K562 (cell line): ENCODE results near the gene HCFC1R1. TPM values are rescaled to one million over a fixed set of nuclear protein-coding genes. Genes with fewer than 3 reads are reported as not detected.

Source experiments
- BRD4 ChIP-seq: fragments of 200-600 bp; sonication (generic); IDR thresholded peaks from 2 replicates; pipeline ENCODE4 v1.6.1; 2017; ENCODE audit warnings: inconsistent platforms
- CBFA2T2 ChIP-seq: fragments of 450-650 bp; conservative IDR thresholded peaks from 2 replicates; pipeline ENCODE4 v1.6.1; 2017; ENCODE audit warnings: mild to moderate bottlenecking
- HNRNPK ChIP-seq: fragments of 200-400 bp; formaldehyde crosslinking; IDR thresholded peaks from one replicate; pipeline ENCODE4 v1.6.1; 2018; ENCODE audit warnings: mild to moderate bottlenecking, low read depth, low read length; ENCODE audit not compliant: poor library complexity, severe bottlenecking
- L3MBTL2 ChIP-seq: fragments of 450-650 bp; IDR thresholded peaks from 2 replicates; pipeline ENCODE4 v1.6.1; 2016; ENCODE audit warnings: mild to moderate bottlenecking, moderate library complexity
- LCOR ChIP-seq: sonication (generic); formaldehyde crosslinking; IDR thresholded peaks from 2 replicates; pipeline ENCODE4 v1.8.0; 2022; ENCODE audit warnings: mild to moderate bottlenecking, missing genetic modification reagents
- NR4A1 ChIP-seq, 2 experiments: fragments of 250-450 bp in 1 of 2; fragments of 450-650 bp in 1 of 2; sonication (Bioruptor Pico) in 1 of 2; IDR thresholded peaks; 2 replicates each; pipeline versions ENCODE4 v1.4.0 to v1.6.1; 2016 to 2020; ENCODE audit warnings: mild to moderate bottlenecking in 2 of 2, missing compliant biosample characterization in 1 of 2, missing genetic modification characterization in 1 of 2, moderate library complexity in 1 of 2
- POLR3A ChIP-seq: IDR thresholded peaks from 2 replicates; pipeline ENCODE4 v1.6.1; 2011; ENCODE audit warnings: borderline replicate concordance, mild to moderate bottlenecking, moderate library complexity; ENCODE audit not compliant: insufficient read length, insufficient read depth; ENCODE audit errors: extremely low read depth
- PRMT5 ChIP-seq: sonication (generic); formaldehyde crosslinking; IDR thresholded peaks from 2 replicates; pipeline ENCODE4 v1.5.0; 2020; ENCODE audit warnings: missing genetic modification reagents
- RFX1 ChIP-seq: fragments of 450-650 bp; IDR thresholded peaks from 2 replicates; pipeline ENCODE4 v1.6.1; 2016; ENCODE audit warnings: mild to moderate bottlenecking, moderate library complexity
- SRSF3 ChIP-seq: fragments of 200-400 bp; formaldehyde crosslinking; IDR thresholded peaks from 2 replicates; pipeline ENCODE4 v1.6.1; 2016; ENCODE audit warnings: mild to moderate bottlenecking, low read length, moderate library complexity; ENCODE audit not compliant: insufficient read depth
- TEAD4 ChIP-seq, 2 experiments: sonication (generic) in 1 of 2; formaldehyde crosslinking in 1 of 2; IDR thresholded peaks; 2 replicates each; pipeline versions ENCODE4 v1.6.1 to v1.8.0; 2012 to 2022; ENCODE audit warnings: borderline replicate concordance in 1 of 2, inconsistent platforms in 1 of 2, low read length in 1 of 2, mild to moderate bottlenecking in 1 of 2, missing genetic modification reagents in 1 of 2
- ZNF175 ChIP-seq: fragments of 200-800 bp; sonication (Bioruptor generic); IDR thresholded peaks from 2 replicates; pipeline ENCODE4 v1.6.1; 2016; ENCODE audit warnings: low read depth, mild to moderate bottlenecking, missing genetic modification characterization, missing compliant biosample characterization
- ZNF311 ChIP-seq: fragments of 250-450 bp; sonication (Bioruptor Pico); IDR thresholded peaks from 2 replicates; pipeline ENCODE4 v1.4.0; 2020; ENCODE audit warnings: mild to moderate bottlenecking, moderate library complexity
- polyA plus RNA-seq, 8 experiments: library from polyadenylated mRNA; depleted of rRNA in 4 of 8; stranded (reverse) in 5 of 8; unstranded in 3 of 8; fragments of >200 nt; fragmentation: Nextera tagmentation in 2 of 8; fragmentation: Illumina TruSeq in 1 of 8; extraction: Ambion mirVana in 2 of 8; extraction: Trizol in 1 of 8; gene quantifications; 2 replicates each; pipeline versions ENCODE4 v1.2.1 to v1.2.3, GENCODE V29; 2011 to 2014; ENCODE audit warnings: inconsistent platforms in 1 of 8, missing spikeins in 1 of 8
- total RNA-seq, 7 experiments: library from RNA; depleted of rRNA in 6 of 7; stranded (reverse); fragments of >200 nt in 6 of 7; fragmentation: Illumina TruSeq in 2 of 7; extraction: Trizol in 2 of 7; gene quantifications; 2 replicates each; pipeline versions ENCODE4 v1.2.1 to v1.2.3, GENCODE V29; 2011 to 2021; ENCODE audit warnings: low replicate concordance in 1 of 7
- TF ChIP-seq, protein P1 (sequence below): fragments of 200-800 bp; sonication (Bioruptor generic); IDR thresholded peaks from 2 replicates; pipeline ENCODE4 v1.6.1; 2017; ENCODE audit warnings: missing genetic modification characterization, missing compliant biosample characterization
- TF ChIP-seq, protein P2 (sequence below): sonication (generic); formaldehyde crosslinking; IDR thresholded peaks from 2 replicates; pipeline ENCODE4 v1.8.0; 2022; ENCODE audit warnings: mild to moderate bottlenecking, missing genetic modification reagents
- TF ChIP-seq, protein P3 (sequence below): fragments of 450-650 bp; IDR thresholded peaks from 2 replicates; pipeline ENCODE4 v1.6.1; 2016
- TF ChIP-seq, protein P4 (sequence below): fragments of 450-650 bp; conservative IDR thresholded peaks from 2 replicates; pipeline ENCODE4 v1.6.1; 2016; ENCODE audit warnings: missing genetic modification characterization, low read depth, mild to moderate bottlenecking, missing compliant biosample characterization, moderate library complexity

HCFC1R1 gene
- total and polyA plus RNA-seq, 9 of the 15 experiments (the other 6 are each of a cell fraction or from before 2014, with no cell fraction given), result 2.2 to 29.0 (median 11.2) TPM

GRCh38 chr16:3007059-3007956 is 16.4 kb downstream of the HCFC1R1 start (continued):
- TF ChIP-seq, protein P1, sequence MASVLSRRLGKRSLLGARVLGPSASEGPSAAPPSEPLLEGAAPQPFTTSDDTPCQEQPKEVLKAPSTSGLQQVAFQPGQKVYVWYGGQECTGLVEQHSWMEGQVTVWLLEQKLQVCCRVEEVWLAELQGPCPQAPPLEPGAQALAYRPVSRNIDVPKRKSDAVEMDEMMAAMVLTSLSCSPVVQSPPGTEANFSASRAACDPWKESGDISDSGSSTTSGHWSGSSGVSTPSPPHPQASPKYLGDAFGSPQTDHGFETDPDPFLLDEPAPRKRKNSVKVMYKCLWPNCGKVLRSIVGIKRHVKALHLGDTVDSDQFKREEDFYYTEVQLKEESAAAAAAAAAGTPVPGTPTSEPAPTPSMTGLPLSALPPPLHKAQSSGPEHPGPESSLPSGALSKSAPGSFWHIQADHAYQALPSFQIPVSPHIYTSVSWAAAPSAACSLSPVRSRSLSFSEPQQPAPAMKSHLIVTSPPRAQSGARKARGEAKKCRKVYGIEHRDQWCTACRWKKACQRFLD (CRISPR knock-in tag), result no peak
- no peak for TF ChIP-seq ZNF311 (CRISPR knock-in tag)
- TF ChIP-seq, protein P2, sequence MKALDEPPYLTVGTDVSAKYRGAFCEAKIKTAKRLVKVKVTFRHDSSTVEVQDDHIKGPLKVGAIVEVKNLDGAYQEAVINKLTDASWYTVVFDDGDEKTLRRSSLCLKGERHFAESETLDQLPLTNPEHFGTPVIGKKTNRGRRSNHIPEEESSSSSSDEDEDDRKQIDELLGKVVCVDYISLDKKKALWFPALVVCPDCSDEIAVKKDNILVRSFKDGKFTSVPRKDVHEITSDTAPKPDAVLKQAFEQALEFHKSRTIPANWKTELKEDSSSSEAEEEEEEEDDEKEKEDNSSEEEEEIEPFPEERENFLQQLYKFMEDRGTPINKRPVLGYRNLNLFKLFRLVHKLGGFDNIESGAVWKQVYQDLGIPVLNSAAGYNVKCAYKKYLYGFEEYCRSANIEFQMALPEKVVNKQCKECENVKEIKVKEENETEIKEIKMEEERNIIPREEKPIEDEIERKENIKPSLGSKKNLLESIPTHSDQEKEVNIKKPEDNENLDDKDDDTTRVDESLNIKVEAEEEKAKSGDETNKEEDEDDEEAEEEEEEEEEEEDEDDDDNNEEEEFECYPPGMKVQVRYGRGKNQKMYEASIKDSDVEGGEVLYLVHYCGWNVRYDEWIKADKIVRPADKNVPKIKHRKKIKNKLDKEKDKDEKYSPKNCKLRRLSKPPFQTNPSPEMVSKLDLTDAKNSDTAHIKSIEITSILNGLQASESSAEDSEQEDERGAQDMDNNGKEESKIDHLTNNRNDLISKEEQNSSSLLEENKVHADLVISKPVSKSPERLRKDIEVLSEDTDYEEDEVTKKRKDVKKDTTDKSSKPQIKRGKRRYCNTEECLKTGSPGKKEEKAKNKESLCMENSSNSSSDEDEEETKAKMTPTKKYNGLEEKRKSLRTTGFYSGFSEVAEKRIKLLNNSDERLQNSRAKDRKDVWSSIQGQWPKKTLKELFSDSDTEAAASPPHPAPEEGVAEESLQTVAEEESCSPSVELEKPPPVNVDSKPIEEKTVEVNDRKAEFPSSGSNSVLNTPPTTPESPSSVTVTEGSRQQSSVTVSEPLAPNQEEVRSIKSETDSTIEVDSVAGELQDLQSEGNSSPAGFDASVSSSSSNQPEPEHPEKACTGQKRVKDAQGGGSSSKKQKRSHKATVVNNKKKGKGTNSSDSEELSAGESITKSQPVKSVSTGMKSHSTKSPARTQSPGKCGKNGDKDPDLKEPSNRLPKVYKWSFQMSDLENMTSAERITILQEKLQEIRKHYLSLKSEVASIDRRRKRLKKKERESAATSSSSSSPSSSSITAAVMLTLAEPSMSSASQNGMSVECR (CRISPR knock-in tag), result peak; percentile 23; the same call in 1 of the 2 replicates
- TF ChIP-seq RFX1, result no peak
- no peak; the same call in 1 of the 2 replicates for TF ChIP-seq NR4A1 (CRISPR knock-in tag; IDR thresholded peaks at IDR 0.05)
- TF ChIP-seq NR4A1 (tag; IDR thresholded peaks at IDR 0.05), result no peak
- peak; percentile 25; the same call in 1 of the 2 replicates for TF ChIP-seq TEAD4 (IDR thresholded peaks at IDR 0.05; ENCODE audit: low read length)
- TF ChIP-seq TEAD4 (CRISPR knock-in tag; IDR thresholded peaks at IDR 0.05; ENCODE audit: borderline replicate concordance), result no peak
- TF ChIP-seq, protein P3, sequence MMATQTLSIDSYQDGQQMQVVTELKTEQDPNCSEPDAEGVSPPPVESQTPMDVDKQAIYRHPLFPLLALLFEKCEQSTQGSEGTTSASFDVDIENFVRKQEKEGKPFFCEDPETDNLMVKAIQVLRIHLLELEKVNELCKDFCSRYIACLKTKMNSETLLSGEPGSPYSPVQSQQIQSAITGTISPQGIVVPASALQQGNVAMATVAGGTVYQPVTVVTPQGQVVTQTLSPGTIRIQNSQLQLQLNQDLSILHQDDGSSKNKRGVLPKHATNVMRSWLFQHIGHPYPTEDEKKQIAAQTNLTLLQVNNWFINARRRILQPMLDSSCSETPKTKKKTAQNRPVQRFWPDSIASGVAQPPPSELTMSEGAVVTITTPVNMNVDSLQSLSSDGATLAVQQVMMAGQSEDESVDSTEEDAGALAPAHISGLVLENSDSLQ, result peak; percentile 57
- TF ChIP-seq LCOR (CRISPR knock-in tag), result peak; percentile 57; the same call in 1 of the 2 replicates
- TF ChIP-seq BRD4, result peak; percentile 72; the same call in 1 of the 2 replicates
- TF ChIP-seq CBFA2T2, result 0 out of 2 replicates have a peak, but pooled peaks have one; percentile 25
- TF ChIP-seq PRMT5 (CRISPR knock-in tag), result no peak
- TF ChIP-seq HNRNPK, result no peak
- 0 out of 2 replicates have a peak, but pooled peaks have one; percentile 15 for TF ChIP-seq L3MBTL2
- TF ChIP-seq SRSF3, result no peak
- peak; percentile 82 for TF ChIP-seq ZNF175 (CRISPR knock-in tag)
- TF ChIP-seq POLR3A, result no peak
- TF ChIP-seq, protein P4, sequence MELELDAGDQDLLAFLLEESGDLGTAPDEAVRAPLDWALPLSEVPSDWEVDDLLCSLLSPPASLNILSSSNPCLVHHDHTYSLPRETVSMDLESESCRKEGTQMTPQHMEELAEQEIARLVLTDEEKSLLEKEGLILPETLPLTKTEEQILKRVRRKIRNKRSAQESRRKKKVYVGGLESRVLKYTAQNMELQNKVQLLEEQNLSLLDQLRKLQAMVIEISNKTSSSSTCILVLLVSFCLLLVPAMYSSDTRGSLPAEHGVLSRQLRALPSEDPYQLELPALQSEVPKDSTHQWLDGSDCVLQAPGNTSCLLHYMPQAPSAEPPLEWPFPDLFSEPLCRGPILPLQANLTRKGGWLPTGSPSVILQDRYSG (tag), result peak; percentile 8; the same call in 1 of the 2 replicates
